ENCODE results near the gene ATIC. TPM values are rescaled to one million over a fixed set of nuclear protein-coding genes. Genes with fewer than 3 reads are reported as not detected.

Gene ATIC
- total RNA-seq, 1 experiment from 2014 or later: 295 TPM

GRCh38 chr2:215355801-215356200, 43.9 kb downstream of the ATIC start:
- Histone ChIP-seq H2BK12ac (ENCODE audit: insufficient read length, low read depth, low read length) (no peak overlapping the region), H3K23ac (ENCODE audit: insufficient read length, low read depth, low read length) (no peak overlapping the region), H3K4ac (ENCODE audit: low read depth, low read length) (no peak overlapping the region), H2BK120ac (ENCODE audit: low read depth, low read length, poor library complexity, severe bottlenecking) (no peak overlapping the region), H3K14ac (ENCODE audit: insufficient read depth, low read length) (no peak overlapping the region), H3K56ac (ENCODE audit: insufficient read length, low read depth, low read length) (no peak overlapping the region), H4K5ac (ENCODE audit: insufficient read length, low read depth, low read length) (no peak overlapping the region), H3K27me3 (ENCODE audit: insufficient read depth, low read length) (no peaks in the 10 kb centered on the region), H3K4me1 (ENCODE audit: insufficient read depth, low read length) (no peaks in the 10 kb centered on the region), H4K8ac (replicated peaks; ENCODE audit: insufficient read length, low read depth, low read length) (no peak overlapping the region), H2AK5ac (ENCODE audit: insufficient read length, low read length) (no peak overlapping the region), H3T11ph (ENCODE audit: low read length) (no peak overlapping the region), H3K23me2 (ENCODE audit: insufficient read length, low read depth, low read length, poor library complexity, severe bottlenecking) (no peaks in the 10 kb centered on the region), H3K9ac (ENCODE audit: extremely low read depth, insufficient read length, low read length) (no peak overlapping the region), H2BK15ac (ENCODE audit: low read depth, low read length) (no peak overlapping the region), H2AFZ (ENCODE audit: low read length) (no peak overlapping the region), H3K79me1 (ENCODE audit: insufficient read depth, low read depth, low read length, poor library complexity, severe bottlenecking) (no peaks in the 10 kb centered on the region), H3K4me2 (ENCODE audit: insufficient read depth, insufficient read length, low read length) (no peak overlapping the region), H2BK20ac (ENCODE audit: low read depth, low read length, poor library complexity, severe bottlenecking) (no peak overlapping the region), H3K27ac (ENCODE audit: insufficient read length, low read depth, low read length) (no peak overlapping the region), H3K9me3 (ENCODE audit: control insufficient read depth, low read depth, low read length) (no peaks in the 10 kb centered on the region), H3K79me2 (ENCODE audit: insufficient read depth, low read length) (no peaks in the 10 kb centered on the region), H4K20me1 (ENCODE audit: control insufficient read depth, insufficient read depth, insufficient read length) (no peaks in the 10 kb centered on the region), H3K18ac (ENCODE audit: insufficient read length, low read depth, low read length) (no peak overlapping the region), H4K91ac (ENCODE audit: insufficient read length, low read depth, low read length) (no peak overlapping the region), H2BK5ac (ENCODE audit: insufficient read length, low read length) (no peak overlapping the region)
- DNase-seq: no peak
- H3K27me3 Mint-ChIP-seq (ENCODE audit: low read depth): no peaks in the 10 kb centered on the region
- TF ChIP-seq CTCF (conservative IDR thresholded peaks at IDR 0.05): no peak
- no peaks in the 10 kb centered on the region for H3K9me3 Mint-ChIP-seq
- no peak overlapping the region for H3K4me3 Mint-ChIP-seq
- WGBS (ENCODE audit: extremely low coverage, insufficient read length, low lambda C conversion rate): no CpG with 5 or more reads among the region's 7 CpGs
- no peaks in the 10 kb centered on the region for H3K4me1 Mint-ChIP-seq
- H3K36me3 Mint-ChIP-seq (ENCODE audit: insufficient read depth in 1 of 3, low read depth in 3 of 3): peaks cover 6 to 28% (median 7%) of the 10 kb centered on the region in 3 experiments
- H3K27ac Mint-ChIP-seq: no peak overlapping the region

Measured in H9 (cell line).